Pancreas (tissue), 10 donors: ENCODE data around the gene LIMK1. TPM values are rescaled to one million over a fixed set of nuclear protein-coding genes. Genes with fewer than 3 reads are reported as not detected.
"Not testable (repeated sequence)": the region's sequence is repeated elsewhere in the genome, so short reads cannot be mapped to it uniquely, and the experiment has no call there.

Experiments
- ATAC-seq, 4 donors: fragments of 200-7000 bp; cut with Tn5 transposase; one replicate each; pipeline versions ENCODE4 v1.8.0 to v1.9.1; 2020; ENCODE audit warnings: mild to moderate bottlenecking in 4 of 4, moderate library complexity in 4 of 4
- DNase-seq, 6 donors: peaks; one replicate each; pipeline ENCODE4 v3.0.0-alpha.2; 2020
- FAIRE-seq: peaks from 2 replicates; lab custom pipeline; 2012; peaks lifted over from hg19 to GRCh38; lab: Jason Lieb, UNC
- H3K27ac ChIP-seq, 4 donors: fragments of 200-600 bp; sonication (generic); 1 replicate in 3 of 4; 2 replicates in 1 of 4; pipeline versions ENCODE4 v1.5.0 to v1.8.0; 2020
- H3K27me3 ChIP-seq, 4 donors: fragments of 200-600 bp; one replicate each; pipeline ENCODE4 v1.8.0; 2021
- H3K36me3 ChIP-seq, 3 donors: fragments of 200-600 bp; sonication (generic) in 1 of 3; one replicate each; pipeline versions ENCODE4 v1.5.0 to v1.8.0; 2020 to 2021
- H3K4me1 ChIP-seq, 3 donors: fragments of 200-600 bp; one replicate each; pipeline ENCODE4 v1.8.0; 2021
- H3K4me3 ChIP-seq, 4 donors: fragments of 200-600 bp; sonication (generic) in 2 of 4; one replicate each; pipeline versions ENCODE4 v1.5.0 to v1.8.0; 2020 to 2021
- H3K9me3 ChIP-seq, 4 donors: fragments of 200-600 bp; one replicate each; pipeline ENCODE4 v1.8.0; 2021
- CTCF ChIP-seq, 4 donors: fragments of 200-600 bp; sonication (generic) in 3 of 4; IDR thresholded peaks; one replicate each; pipeline versions ENCODE4 v1.5.0 to v1.8.0; 2021; ENCODE audit warnings: antibody characterized with exemption in 4 of 4
- WGBS, 2 donors: extraction: QIAGEN DNeasy Blood & Tissue Kit; methylation state at CpG; one replicate each; pipeline ENCODE4 v1.1.7; 2013; 5-methylcytosine and 5-hydroxymethylcytosine counted together
- intact Hi-C, 3 donors: fragments of 100-400 bp; cut with DNase I; formaldehyde crosslinking; loops; one replicate each; pipeline versions ENCODE4 v1.11.1 to v1.14.2; 2022
- polyA plus RNA-seq, 2 donors: library from polyadenylated mRNA; stranded (reverse); fragments of 200-250 nt; gene quantifications; one replicate each; pipeline ENCODE4 v1.2.3, GENCODE V29; 2013
- total RNA-seq, 6 donors: library from RNA; stranded (reverse); fragmentation: NEBNext Ultra II Directional in 4 of 6; extraction: Animal tissue kit (Norgen Biotek cat#: 25700) in 4 of 6; gene quantifications; one replicate each; pipeline versions ENCODE4 v1.2.1 to v1.2.4, GENCODE V29; 2021 to 2023
- donor health status: healthy with polysubstance abuse.
- donor health status: DM: no; HTN: no; CAD: no; lungs with moderate emphysema.
- donor health status: DM: no; HTN: no; CAD: no.
- donor health status: control.
- donor health status: control.
- donor health status: Bipolar disorder and iron deficiency.
- donor health status: DM: yes; HTN: yes; CAD: no.
- donor health status: DM: no; HTN: no; CAD: no.
- donor health status: DM: no; HTN: no; CAD: no.
- donor health status: DM: yes; HTN: yes; CAD: no.

LIMK1 gene
- total and polyA plus RNA-seq, 8 donors, result 4.9 to 22.6 (median 8.5) TPM

GRCh38 chr7:74155810-74156395, 72.3 kb downstream of the LIMK1 start:
- Histone ChIP-seq H3K27me3 (no peaks in the 10 kb centered on the region), H3K36me3 (no peaks in the 10 kb centered on the region), H3K4me1 (no peaks in the 10 kb centered on the region), H3K9me3 (no peaks in the 10 kb centered on the region), H3K27ac (no peak overlapping the region), H3K4me3 (no peak overlapping the region)
- FAIRE-seq (no peak), DNase-seq (no peak), ATAC-seq (no peak)
- intact Hi-C loops, result no loop called here
- 79% methylated on average over 9 of the region's 9 CpGs for WGBS, 2 donors
- TF ChIP-seq CTCF (IDR thresholded peaks at IDR 0.05), result no peak

- Histone ChIP-seq H3K27me3 (no peaks in the 10 kb centered on the region), H3K4me1 (no peaks in the 10 kb centered on the region), H3K27ac (no peak overlapping the region), H3K36me3 (no peaks in the 10 kb centered on the region), H3K4me3 (no peak overlapping the region), H3K9me3 (no peaks in the 10 kb centered on the region)
- ATAC-seq (no peak), DNase-seq (no peak), FAIRE-seq (no peak)
- no peak for TF ChIP-seq CTCF (IDR thresholded peaks at IDR 0.05)
- intact Hi-C loops, result no loop called here
- 92 to 96% methylated on average over 9 of the region's 9 CpGs for WGBS, 2 donors
Observed at GRCh38 chr7:74157605-74158004, 74.0 kb downstream of the LIMK1 start.

GRCh38 chr7:74164985-74165456, 81.4 kb downstream of the LIMK1 start:
- DNase-seq (peak in 4 of 6 donors; percentile 46 to 71 (median 60)), ATAC-seq (peak; percentile 69 to 82 (median 81)), FAIRE-seq (no peak)
- no peaks in the 10 kb centered on the region for H3K27me3 ChIP-seq
- no peaks in the 10 kb centered on the region for H3K36me3 ChIP-seq
- intact Hi-C loops, result no loop called here
- H3K27ac ChIP-seq, result peak overlapping the region in 2 of 4 donors; percentile 39 to 67
- 5 to 9% methylated on average over 7 of the region's 7 CpGs for WGBS, 2 donors
- H3K4me3 ChIP-seq, result no peak overlapping the region
- peaks cover 0 to 21% (median 8%) of the 10 kb centered on the region in 3 donors for H3K4me1 ChIP-seq
- H3K9me3 ChIP-seq, result no peaks in the 10 kb centered on the region
- TF ChIP-seq CTCF (IDR thresholded peaks at IDR 0.05), result peak in 3 of 4 donors; percentile 4 to 28 (median 9)

- intact Hi-C loops, result no loop called here
- Histone ChIP-seq H3K4me3 (no peak overlapping the region), H3K27me3 (no peaks in the 10 kb centered on the region), H3K4me1 (peaks cover 0 to 21% (median 8%) of the 10 kb centered on the region in 3 donors), H3K36me3 (no peaks in the 10 kb centered on the region), H3K9me3 (no peaks in the 10 kb centered on the region), H3K27ac (peak overlapping the region in 1 of 4 donors; percentile 67)
- WGBS, 2 donors, result 91 to 94% methylated on average over 15 of the region's 15 CpGs
- DNase-seq (no peak), FAIRE-seq (no peak), ATAC-seq (no peak)
- TF ChIP-seq CTCF (IDR thresholded peaks at IDR 0.05), result no peak
Observed at GRCh38 chr7:74165867-74166593, 82.4 kb downstream of the LIMK1 start.

- Histone ChIP-seq H3K4me1 (peaks cover 0 to 23% (median 8%) of the 10 kb centered on the region in 3 donors), H3K27ac (peak overlapping the region in 1 of 4 donors; percentile 27)
- FAIRE-seq, H3K4me3 ChIP-seq, H3K9me3 ChIP-seq, DNase-seq, H3K36me3 ChIP-seq, H3K27me3 ChIP-seq, intact Hi-C loops: not testable (repeated sequence)
- ATAC-seq, result peak; percentile 15 to 64 (median 48)
- WGBS, 2 donors, result 51 to 57% methylated on average over 6 of the region's 6 CpGs
Observed at GRCh38 chr7:74167324-74167723, 83.7 kb downstream of the LIMK1 start.

Other genes starting within 250 kb of the LIMK1 start
- gene METTL27, start 241.3 kb upstream of the LIMK1 start, total RNA-seq, result 10 to 100 TPM in 1 of 6 donors, 1 to 10 TPM in 5; 3.0 to 11.2 (median 4.7) TPM
- gene METTL27, start 241.3 kb upstream of the LIMK1 start, polyA plus RNA-seq, result 1 to 10 TPM; 5.6 to 6.6 TPM
- under 1 TPM in 1 of 6 donors, not detected in 5; 0.25 TPM for gene TMEM270, start 222.6 kb upstream of the LIMK1 start, total RNA-seq
- under 1 TPM in 1 of 2 donors, not detected in 1; 0.31 TPM for gene TMEM270, start 222.6 kb upstream of the LIMK1 start, polyA plus RNA-seq
- gene ELN, start 55.6 kb upstream of the LIMK1 start, total RNA-seq, result 10 to 100 TPM; 36.8 to 84.2 (median 70.7) TPM
- gene ELN, start 55.6 kb upstream of the LIMK1 start, polyA plus RNA-seq, result 100 to 1,000 TPM in 1 of 2 donors, 10 to 100 TPM in 1; 36.9 to 118 TPM
- 100 to 1,000 TPM; 128 to 195 (median 135) TPM for gene EIF4H, start 90.6 kb downstream of the LIMK1 start, total RNA-seq
- 100 to 1,000 TPM in 1 of 2 donors, 10 to 100 TPM in 1; 73.0 to 107 TPM for gene EIF4H, start 90.6 kb downstream of the LIMK1 start, polyA plus RNA-seq
- 10 to 100 TPM in 1 of 6 donors, 1 to 10 TPM in 4, under 1 TPM in 1; 0.65 to 14.3 (median 2.7) TPM for gene LAT2, start 126.2 kb downstream of the LIMK1 start, total RNA-seq
- 10 to 100 TPM in 1 of 2 donors, 1 to 10 TPM in 1; 4.6 to 17.5 TPM for gene LAT2, start 126.2 kb downstream of the LIMK1 start, polyA plus RNA-seq
- gene RFC2, start 170.6 kb downstream of the LIMK1 start, total RNA-seq, result 10 to 100 TPM in 1 of 6 donors, 1 to 10 TPM in 5; 8.8 to 10.4 (median 9.3) TPM
- 10 to 100 TPM in 1 of 2 donors, 1 to 10 TPM in 1; 8.1 to 11.4 TPM for gene RFC2, start 170.6 kb downstream of the LIMK1 start, polyA plus RNA-seq
- gene CLIP2, start 205.6 kb downstream of the LIMK1 start, total RNA-seq, result 10 to 100 TPM; 14.7 to 29.8 (median 20.8) TPM
- 10 to 100 TPM in 1 of 2 donors, 1 to 10 TPM in 1; 8.5 to 30.6 TPM for gene CLIP2, start 205.6 kb downstream of the LIMK1 start, polyA plus RNA-seq